GM23248 (cell line): ENCODE results near the gene PTGES. TPM values are rescaled to one million over a fixed set of nuclear protein-coding genes. Genes with fewer than 3 reads are reported as not detected.

Experiments
- DNase-seq: peaks from one replicate; pipeline ENCODE4 v3.0.0-alpha.2; 2015
- H2AFZ ChIP-seq: fragments of 200-600 bp; sonication (generic); 2 replicates; pipeline ENCODE4 v1.6.1; 2016; ENCODE audit warnings: antibody characterized with exemption
- H3F3A ChIP-seq: fragments of 200-600 bp; sonication (generic); 2 replicates; pipeline ENCODE4 v1.6.1; 2016; ENCODE audit warnings: mild to moderate bottlenecking, antibody characterized with exemption, mixed run types; ENCODE audit not compliant: insufficient read depth
- H3K27ac ChIP-seq: fragments of 200-600 bp; sonication (generic); 2 replicates; pipeline ENCODE4 v1.5.1; 2016; ENCODE audit warnings: mild to moderate bottlenecking
- H3K27me3 ChIP-seq: fragments of 200-600 bp; sonication (generic); replicated peaks from 2 replicates; pipeline ENCODE4 v1.6.1; 2016; ENCODE audit warnings: mild to moderate bottlenecking; ENCODE audit not compliant: insufficient read depth
- H3K36me3 ChIP-seq: fragments of 200-600 bp; sonication (generic); 2 replicates; pipeline ENCODE4 v1.6.1; 2016; ENCODE audit warnings: low read depth, mild to moderate bottlenecking
- H3K4me1 ChIP-seq: fragments of 200-600 bp; sonication (generic); 2 replicates; pipeline ENCODE4 v1.6.1; 2016; ENCODE audit warnings: mild to moderate bottlenecking; ENCODE audit not compliant: insufficient read depth
- H3K4me2 ChIP-seq: fragments of 200-600 bp; sonication (generic); one replicate; pipeline ENCODE4 v1.6.1; 2016; ENCODE audit warnings: mild to moderate bottlenecking; ENCODE audit not compliant: unreplicated experiment
- H3K4me3 ChIP-seq: fragments of 200-600 bp; sonication (generic); 2 replicates; pipeline ENCODE4 v1.5.1; 2016; ENCODE audit warnings: mild to moderate bottlenecking
- H3K79me2 ChIP-seq: fragments of 200-600 bp; sonication (generic); 2 replicates; pipeline ENCODE4 v1.6.1; 2016; ENCODE audit warnings: mild to moderate bottlenecking; ENCODE audit not compliant: insufficient read depth
- H3K9ac ChIP-seq: fragments of 200-600 bp; sonication (generic); 2 replicates; pipeline ENCODE4 v1.6.1; 2016; ENCODE audit warnings: mild to moderate bottlenecking
- H3K9me2 ChIP-seq: fragments of 200-600 bp; sonication (generic); 2 replicates; pipeline ENCODE4 v1.6.1; 2016; ENCODE audit warnings: mixed run types, mild to moderate bottlenecking, moderate library complexity; ENCODE audit not compliant: insufficient read depth
- H3K9me3 ChIP-seq: fragments of 200-600 bp; sonication (generic); one replicate; pipeline ENCODE4 v1.6.1; 2017; ENCODE audit warnings: low read depth
- H4K20me1 ChIP-seq: fragments of 200-600 bp; sonication (generic); 2 replicates; pipeline ENCODE4 v1.6.0; 2016; ENCODE audit not compliant: insufficient read depth
- EZH2 ChIP-seq: fragments of 200-600 bp; sonication (generic); IDR thresholded peaks from 2 replicates; pipeline ENCODE4 v1.6.1; 2018; ENCODE audit warnings: antibody characterized with exemption, mild to moderate bottlenecking; ENCODE audit not compliant: insufficient read depth, poor library complexity, severe bottlenecking
- EZH2phosphoT487 ChIP-seq: fragments of 200-600 bp; sonication (generic); IDR thresholded peaks from 2 replicates; pipeline ENCODE4 v1.6.1; 2018; ENCODE audit warnings: antibody characterized with exemption, moderate library complexity, mild to moderate bottlenecking, low read depth; ENCODE audit not compliant: insufficient read depth
- WGBS, 2 experiments: methylation state at CpG; one replicate each; pipeline ENCODE4 v1.1.6; 2015 to 2017; ENCODE audit warnings: low lambda C conversion rate in 2 of 2, low coverage in 1 of 2; ENCODE audit errors: missing lambda C conversion rate in 2 of 2; 5-methylcytosine and 5-hydroxymethylcytosine counted together
- in situ Hi-C: fragments of 300-500 bp; cut with MboI; formaldehyde crosslinking; loops from 2 replicates; pipeline ENCODE4 v1.15.0; 2020
- polyA plus RNA-seq: library from polyadenylated mRNA; unstranded; fragments of >200 nt; fragmentation: Nextera tagmentation; extraction: Ambion mirVana; gene quantifications from 2 replicates; pipeline ENCODE4 v1.2.1, GENCODE V29; 2016
- total RNA-seq: library from RNA; depleted of rRNA; stranded (reverse); fragments of >200 nt; shearing (Covaris generic); gene quantifications from 2 replicates; pipeline ENCODE4 v1.2.3, GENCODE V29; 2014

PTGES gene
- total and polyA plus RNA-seq, 2 experiments from 2014 or later: 12.6 to 22.0 TPM

GRCh38 chr9:129783516-129784361 is 30.9 kb upstream of the PTGES start:
- H3K4me1 ChIP-seq: peaks cover 18% of the 10 kb centered on the region
- H3K27ac ChIP-seq: peak overlapping the region; percentile 52; the same call in 1 of the 2 replicates
- H3K9me2 ChIP-seq: no peaks in the 10 kb centered on the region
- no peaks in the 10 kb centered on the region for H3K9me3 ChIP-seq
- 37 to 40% methylated on average over 13 to 14 of the region's 14 CpGs for WGBS, 2 experiments
- no peak overlapping the region for H3K4me3 ChIP-seq
- no peaks in the 10 kb centered on the region for H4K20me1 ChIP-seq
- peak overlapping the region; percentile 49; the same call in 1 of the 2 replicates for H2AFZ ChIP-seq
- peaks cover 20% of the 10 kb centered on the region for H3F3A ChIP-seq
- H3K79me2 ChIP-seq: no peaks in the 10 kb centered on the region
- in situ Hi-C loops: loop anchor here (5.0 to 10.0 kb wide), 2 partner anchors 46 to 649 kb away; no protein-coding TSS in a partner anchor
- H3K9ac ChIP-seq: no peak overlapping the region
- H3K36me3 ChIP-seq: no peaks in the 10 kb centered on the region
- H3K4me2 ChIP-seq: no peak overlapping the region
- H3K27me3 ChIP-seq: no peaks in the 10 kb centered on the region
- peak; percentile 84 for DNase-seq
- TF ChIP-seq EZH2 (no peak), EZH2phosphoT487 (no peak)

- no peak overlapping the region for H3K4me2 ChIP-seq
- peaks cover 27% of the 10 kb centered on the region for H3K4me1 ChIP-seq
- no peaks in the 10 kb centered on the region for H3K27me3 ChIP-seq
- no peaks in the 10 kb centered on the region for H3K79me2 ChIP-seq
- in situ Hi-C loops: loop anchor here (5.0 to 10.0 kb wide), 2 partner anchors 45 to 647 kb away; no protein-coding TSS in a partner anchor
- no peaks in the 10 kb centered on the region for H4K20me1 ChIP-seq
- peaks cover 27% of the 10 kb centered on the region for H3F3A ChIP-seq
- WGBS, 2 experiments: 71 to 72% methylated on average over 5 of the region's 5 CpGs
- TF ChIP-seq EZH2phosphoT487 (no peak), EZH2 (no peak)
- no peak for DNase-seq
- H2AFZ ChIP-seq: no peak overlapping the region
- H3K9me2 ChIP-seq: no peaks in the 10 kb centered on the region
- H3K9me3 ChIP-seq: no peaks in the 10 kb centered on the region
- no peak overlapping the region for H3K27ac ChIP-seq
- H3K4me3 ChIP-seq: no peak overlapping the region
- H3K9ac ChIP-seq: no peak overlapping the region
- no peaks in the 10 kb centered on the region for H3K36me3 ChIP-seq
Observed at GRCh38 chr9:129781981-129782380, 29.1 kb upstream of the PTGES start.

- WGBS, 2 experiments: 76 to 78% methylated on average over 8 of the region's 8 CpGs
- no peak for TF ChIP-seq EZH2phosphoT487
- TF ChIP-seq EZH2: no peak
- in situ Hi-C loops: loop anchor here (5.0 to 10.0 kb wide), 2 partner anchors 44 to 646 kb away; no protein-coding TSS in a partner anchor
Observed at GRCh38 chr9:129781131-129781530, 28.3 kb upstream of the PTGES start.

DNA sequence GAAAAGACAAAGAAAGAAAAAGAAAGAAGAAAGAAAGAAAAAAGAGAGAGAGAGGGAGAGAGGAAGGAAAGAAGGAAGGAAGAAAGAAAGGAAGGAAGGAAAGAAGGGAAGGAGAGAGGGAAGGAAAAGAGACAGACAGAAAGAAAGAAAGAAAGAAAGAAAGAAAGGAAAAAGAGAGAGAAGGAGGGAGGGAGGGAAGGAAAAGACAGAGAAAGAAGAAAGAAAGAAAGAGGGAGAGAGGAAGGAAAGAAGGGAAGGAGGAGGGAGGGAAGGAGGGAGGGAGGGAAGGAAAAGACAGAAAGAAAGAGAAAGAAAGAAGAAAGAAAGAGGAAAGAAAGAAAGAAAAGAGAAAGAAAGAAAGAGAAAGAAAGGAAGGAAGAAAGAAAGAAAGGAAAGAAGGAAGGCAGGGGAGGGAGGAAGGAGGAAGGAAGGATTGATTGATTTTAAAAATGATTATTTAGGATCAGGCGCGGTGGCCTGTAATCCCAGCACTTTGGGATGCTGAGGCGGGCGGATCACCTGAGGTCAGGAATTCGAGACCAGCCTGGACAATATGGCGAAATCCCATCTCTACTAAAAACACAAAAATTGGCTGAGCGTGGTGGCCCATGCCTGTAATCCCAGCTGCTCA is 26.8 kb upstream of the PTGES start:
- Histone ChIP-seq H3K27me3 (no peaks in the 10 kb centered on the region), H3K9me2 (no peaks in the 10 kb centered on the region), H3K9me3 (no peaks in the 10 kb centered on the region), H3K4me3 (no peak overlapping the region), H3K9ac (no peak overlapping the region), H3K4me2 (no peak overlapping the region), H4K20me1 (no peaks in the 10 kb centered on the region), H2AFZ (no peak overlapping the region), H3K27ac (no peak overlapping the region), H3K4me1 (peaks cover 23% of the 10 kb centered on the region), H3K36me3 (no peaks in the 10 kb centered on the region), H3K79me2 (no peaks in the 10 kb centered on the region), H3F3A (peaks cover 18% of the 10 kb centered on the region)
- DNase-seq: no peak
- in situ Hi-C loops: loop anchor here (5.0 to 10.0 kb wide), 2 partner anchors 42 to 645 kb away; no protein-coding TSS in a partner anchor
- WGBS, 2 experiments: 93 to 96% methylated on average over 7 of the region's 7 CpGs
- TF ChIP-seq EZH2: no peak
- TF ChIP-seq EZH2phosphoT487: no peak

More at GRCh38 chr9:129781131-129781530, 28.3 kb upstream of the PTGES start:
- H4K20me1 ChIP-seq: no peaks in the 10 kb centered on the region
- no peaks in the 10 kb centered on the region for H3K9me2 ChIP-seq
- H2AFZ ChIP-seq: no peak overlapping the region
- H3K27me3 ChIP-seq: no peaks in the 10 kb centered on the region
- peaks cover 32% of the 10 kb centered on the region for H3F3A ChIP-seq
- H3K4me3 ChIP-seq: no peak overlapping the region
- H3K36me3 ChIP-seq: no peaks in the 10 kb centered on the region
- DNase-seq: no peak
- H3K9me3 ChIP-seq: no peaks in the 10 kb centered on the region
- peaks cover 34% of the 10 kb centered on the region for H3K4me1 ChIP-seq
- no peaks in the 10 kb centered on the region for H3K79me2 ChIP-seq
- H3K27ac ChIP-seq: no peak overlapping the region
- H3K4me2 ChIP-seq: no peak overlapping the region
- no peak overlapping the region for H3K9ac ChIP-seq
